Breast epithelium (tissue), 4 donors: ENCODE results near the gene DNAH17. TPM values are rescaled to one million over a fixed set of nuclear protein-coding genes. Genes with fewer than 3 reads are reported as not detected.

ENCODE experiments used
- DNase-seq, 2 donors: peaks; one replicate each; pipeline ENCODE4 v3.0.0-alpha.2; 2019; ENCODE audit warnings: low spot score in 2 of 2
- H3K27ac ChIP-seq, 2 donors: fragments of 200-600 bp; sonication (generic) in 1 of 2; one replicate each; pipeline ENCODE4 v1.5.1; 2016 to 2019; ENCODE audit warnings: mild to moderate bottlenecking in 1 of 2
- H3K27me3 ChIP-seq, 2 donors: fragments of 200-600 bp; sonication (generic) in 1 of 2; one replicate each; pipeline versions ENCODE4 v1.5.1 to v1.6.0; 2017 to 2019; ENCODE audit warnings: control low read depth in 1 of 2, mild to moderate bottlenecking in 1 of 2
- H3K36me3 ChIP-seq: fragments of 200-600 bp; one replicate; pipeline ENCODE4 v1.5.1; 2019
- H3K4me1 ChIP-seq, 2 donors: fragments of 200-600 bp; sonication (generic); one replicate each; pipeline ENCODE4 v1.5.1; 2016 to 2019; ENCODE audit warnings: control low read depth in 1 of 2
- H3K4me3 ChIP-seq, 3 donors: fragments of 200-600 bp; sonication (generic); 1 replicate in 2 of 3; 2 replicates in 1 of 3; pipeline ENCODE4 v1.5.1; 2016 to 2019; ENCODE audit warnings: mild to moderate bottlenecking in 3 of 3, moderate library complexity in 2 of 3
- H3K9me3 ChIP-seq, 2 donors: fragments of 200-600 bp; sonication (generic) in 1 of 2; one replicate each; pipeline ENCODE4 v1.5.1; 2016 to 2019; ENCODE audit warnings: control low read depth in 1 of 2
- CTCF ChIP-seq, 3 donors: fragments of 450-650 bp; IDR thresholded peaks; one replicate each; pipeline ENCODE4 v1.5.1; 2016 to 2017; ENCODE audit warnings: antibody characterized with exemption in 3 of 3, mild to moderate bottlenecking in 3 of 3, moderate library complexity in 3 of 3
- POLR2A ChIP-seq: fragments of 450-650 bp; IDR thresholded peaks from one replicate; pipeline ENCODE4 v1.6.1; 2016; ENCODE audit warnings: antibody characterized with exemption, mild to moderate bottlenecking, moderate library complexity
- POLR2AphosphoS5 ChIP-seq, 3 donors: sonication (generic); formaldehyde crosslinking; IDR thresholded peaks; one replicate each; pipeline ENCODE4 v1.6.1; 2017; ENCODE audit warnings: antibody characterized with exemption in 3 of 3
- intact Hi-C: fragments of 100-400 bp; cut with DNase I; formaldehyde crosslinking; loops from one replicate; pipeline ENCODE4 v1.15.1; 2023; ENCODE audit warnings: low total_unique reads
- total RNA-seq, 3 donors: library from RNA; depleted of rRNA; stranded (reverse); fragments of >200 nt; gene quantifications; one replicate each; pipeline ENCODE4 v1.1.0, GENCODE V29; 2016

Gene DNAH17
- total RNA-seq, 3 donors from 2014 or later: 0.15 to 0.33 TPM; not detected in 1

DNA sequence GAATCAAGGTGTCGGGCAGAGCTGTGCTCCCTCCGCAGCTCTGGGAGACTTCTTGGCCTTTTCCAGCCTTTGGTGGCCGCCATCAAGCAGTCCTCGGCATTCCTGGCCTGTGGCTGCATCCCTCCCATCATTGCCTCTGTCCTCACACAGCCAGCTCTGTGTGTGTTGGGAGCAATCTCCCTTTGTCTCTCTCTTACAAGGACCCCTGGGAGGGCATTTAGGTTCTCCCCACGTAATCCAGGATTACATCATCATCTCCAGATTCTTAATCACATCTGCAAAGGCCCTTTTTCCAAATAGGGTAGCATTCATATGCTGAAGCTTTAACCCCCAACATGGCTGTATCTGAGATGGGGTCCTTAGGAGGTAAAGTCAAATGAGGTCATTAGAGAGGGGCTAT is 4.1 kb upstream of the DNAH17 start:
- Histone ChIP-seq H3K4me3 (no peak overlapping the region), H3K27me3 (no peaks in the 10 kb centered on the region), H3K27ac (no peak overlapping the region), H3K9me3 (no peaks in the 10 kb centered on the region), H3K36me3 (no peaks in the 10 kb centered on the region), H3K4me1 (no peaks in the 10 kb centered on the region)
- intact Hi-C loops: no loop called here
- TF ChIP-seq CTCF (IDR thresholded peaks at IDR 0.05) (no peak), POLR2AphosphoS5 (IDR thresholded peaks at IDR 0.05) (no peak), POLR2A (no peak)
- no peak for DNase-seq

DNA sequence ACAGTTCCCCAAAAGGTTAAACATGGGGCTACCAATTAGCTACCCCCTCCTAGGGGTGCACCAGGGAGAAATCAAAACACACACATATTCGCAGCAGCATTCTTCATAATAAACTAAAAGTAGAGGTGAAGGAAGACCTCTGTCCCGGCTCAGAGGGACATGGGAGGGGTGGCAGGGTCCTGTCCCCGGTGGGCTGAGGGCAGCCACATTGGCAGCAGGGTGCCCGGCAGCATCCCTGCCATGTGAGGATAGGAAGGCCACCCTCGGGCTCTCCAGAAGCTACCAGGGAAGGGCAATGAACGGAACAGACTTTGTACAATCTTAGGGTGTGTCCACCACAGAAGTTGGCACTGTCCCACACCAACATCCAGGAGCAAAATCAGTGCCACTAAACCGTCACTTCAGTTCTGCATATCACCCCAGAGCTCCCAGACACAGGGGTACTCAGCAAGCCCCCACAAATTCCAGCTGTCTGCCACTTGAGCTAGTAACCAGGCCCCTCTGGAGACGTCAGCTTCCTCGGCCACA is 3.1 kb upstream of the DNAH17 start:
- no peak for TF ChIP-seq POLR2A
- TF ChIP-seq POLR2AphosphoS5 (IDR thresholded peaks at IDR 0.05): no peak
- TF ChIP-seq CTCF (IDR thresholded peaks at IDR 0.05): no peak
- H3K4me1 ChIP-seq: no peaks in the 10 kb centered on the region

DNA sequence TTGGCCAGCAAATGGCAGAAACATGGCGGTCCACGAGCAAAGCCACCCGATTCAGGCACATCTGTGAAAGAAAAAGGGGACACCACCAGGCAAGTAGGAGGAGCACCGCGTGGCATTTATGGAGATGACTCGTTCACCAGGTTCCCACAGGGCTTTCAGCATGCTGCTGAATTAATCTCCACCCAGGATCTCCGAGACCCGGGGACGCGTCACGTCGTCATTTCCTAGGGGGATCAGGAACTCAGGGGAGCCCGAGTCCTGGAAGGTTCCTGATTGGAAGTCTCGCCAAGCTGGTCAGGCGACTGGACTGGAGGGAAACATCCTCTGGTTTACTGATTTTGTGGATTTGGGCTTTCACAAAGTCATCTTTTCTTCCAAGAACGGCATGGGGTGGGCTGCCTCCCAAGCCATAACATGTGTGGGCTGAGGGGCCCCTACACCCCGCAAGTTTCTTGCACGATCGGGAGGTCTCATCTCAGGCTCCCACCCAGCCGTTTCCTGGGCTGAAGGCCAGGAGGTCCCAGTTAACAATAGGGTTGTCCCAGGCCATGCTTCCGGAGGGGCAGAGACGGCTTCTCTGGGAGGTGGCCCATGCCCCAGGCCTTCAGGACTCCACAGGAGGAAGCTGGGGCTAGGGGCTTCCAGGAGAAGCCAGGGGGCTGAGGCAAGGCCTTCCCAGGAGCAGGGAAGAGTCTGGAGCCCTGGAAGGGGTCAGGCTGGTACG is 645 bp downstream of the DNAH17 start:
- Histone ChIP-seq H3K36me3 (no peaks in the 10 kb centered on the region), H3K27me3 (no peaks in the 10 kb centered on the region), H3K9me3 (no peaks in the 10 kb centered on the region), H3K4me3 (no peak overlapping the region), H3K27ac (no peak overlapping the region), H3K4me1 (no peaks in the 10 kb centered on the region)
- TF ChIP-seq POLR2AphosphoS5 (IDR thresholded peaks at IDR 0.05) (no peak), POLR2A (no peak), CTCF (IDR thresholded peaks at IDR 0.05) (no peak)
- intact Hi-C loops: no loop called here
- no peak for DNase-seq

More for the DNA sequence above, 3.1 kb upstream of the DNAH17 start:
- no peaks in the 10 kb centered on the region for H3K36me3 ChIP-seq
- no peaks in the 10 kb centered on the region for H3K9me3 ChIP-seq
- intact Hi-C loops: no loop called here
- no peak overlapping the region for H3K4me3 ChIP-seq
- no peak for DNase-seq
- no peaks in the 10 kb centered on the region for H3K27me3 ChIP-seq
- no peak overlapping the region for H3K27ac ChIP-seq

DNA sequence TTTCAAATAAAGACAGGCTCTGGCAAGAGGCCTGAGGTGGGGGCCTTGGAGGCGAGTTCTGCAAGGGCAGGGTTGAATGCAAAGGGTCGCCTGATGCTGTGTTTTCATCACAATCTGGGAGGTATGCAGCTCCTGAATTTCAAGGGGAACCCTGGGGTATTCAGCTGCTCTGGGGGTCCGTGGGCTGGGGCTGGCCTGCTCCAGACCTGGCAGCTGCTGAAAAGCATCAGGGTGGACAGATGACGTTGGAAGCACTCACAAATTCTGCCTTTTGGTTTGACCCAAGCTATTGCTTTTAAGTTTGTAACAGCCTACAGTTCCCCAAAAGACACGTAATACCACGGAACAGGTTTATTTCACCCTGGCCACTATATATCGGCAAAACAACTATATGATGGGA is 1.3 kb downstream of the DNAH17 start:
- Histone ChIP-seq H3K4me1 (no peaks in the 10 kb centered on the region), H3K27me3 (no peaks in the 10 kb centered on the region), H3K36me3 (no peaks in the 10 kb centered on the region), H3K9me3 (no peaks in the 10 kb centered on the region), H3K4me3 (no peak overlapping the region), H3K27ac (no peak overlapping the region)
- no peak for DNase-seq
- TF ChIP-seq POLR2A (no peak), POLR2AphosphoS5 (IDR thresholded peaks at IDR 0.05) (no peak), CTCF (IDR thresholded peaks at IDR 0.05) (no peak)
- intact Hi-C loops: no loop called here

GRCh38 chr17:78575340-78575739 is 1.9 kb downstream of the DNAH17 start:
- no peaks in the 10 kb centered on the region for H3K36me3 ChIP-seq
- no peak overlapping the region for H3K4me3 ChIP-seq
- H3K27me3 ChIP-seq: no peaks in the 10 kb centered on the region
- no peaks in the 10 kb centered on the region for H3K4me1 ChIP-seq
- no peak for DNase-seq
- intact Hi-C loops: no loop called here
- H3K9me3 ChIP-seq: no peaks in the 10 kb centered on the region
- TF ChIP-seq CTCF (IDR thresholded peaks at IDR 0.05): no peak
- no peak for TF ChIP-seq POLR2A
- TF ChIP-seq POLR2AphosphoS5 (IDR thresholded peaks at IDR 0.05): no peak
- no peak overlapping the region for H3K27ac ChIP-seq
